CD1c-positive myeloid dendritic cell (primary cell): ENCODE data around the gene SLC25A34.
A peak's percentile ranks its signal among the peaks of the same experiment; 100 is the strongest.

Source experiments
- DNase-seq: peaks from one replicate; pipeline ENCODE4 v3.0.0-alpha.2; 2016; ENCODE audit errors: extremely low spot score

SLC25A34 gene

DNA sequence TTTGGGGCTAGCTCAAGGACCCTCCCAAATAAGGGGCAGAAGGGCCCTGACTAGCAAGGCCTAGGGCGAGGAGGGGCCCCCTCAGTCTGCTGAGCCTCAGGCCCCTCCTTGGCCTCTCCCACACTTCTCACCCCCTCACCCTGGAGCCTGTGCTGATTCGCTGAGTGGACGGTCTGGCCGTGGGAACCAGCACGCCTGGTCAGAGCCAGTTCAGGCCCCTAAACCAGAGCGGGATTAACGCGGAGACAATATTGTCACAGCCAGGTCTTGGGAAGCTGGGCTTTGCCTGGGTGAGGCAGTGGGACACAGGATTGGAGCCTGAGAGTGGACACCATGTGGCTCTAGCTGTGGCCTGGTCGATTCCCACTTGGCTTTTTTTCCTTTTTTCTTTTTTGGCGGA, 17.7 kb downstream of the SLC25A34 start:
- no peak for DNase-seq

- no peak for DNase-seq
Observed at GRCh38 chr1:15755021-15755645, 19.1 kb downstream of the SLC25A34 start.

DNA sequence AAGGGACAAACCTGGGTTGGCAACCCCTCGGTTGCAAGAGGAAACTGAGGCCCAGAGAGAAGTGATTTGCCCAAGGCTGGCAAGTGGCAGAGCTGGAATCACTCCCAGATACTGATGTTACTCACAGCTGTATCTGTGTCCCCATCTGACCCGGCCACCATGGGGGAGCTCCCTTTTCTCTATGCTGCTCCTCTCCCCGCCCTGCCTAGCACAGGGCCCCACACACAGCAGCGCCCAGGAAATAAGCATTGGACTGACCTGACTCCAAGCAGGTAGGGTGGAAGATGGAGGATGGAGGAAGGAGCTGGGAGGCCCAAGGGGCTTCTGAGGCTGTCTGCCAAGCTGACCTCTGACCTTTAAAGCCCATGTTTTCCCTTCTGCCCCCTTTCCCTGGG, 19.6 kb downstream of the SLC25A34 start:
- no peak for DNase-seq

GRCh38 chr1:15756143-15757015, 20.3 kb downstream of the SLC25A34 start:
- DNase-seq: peak; percentile 3

DNA sequence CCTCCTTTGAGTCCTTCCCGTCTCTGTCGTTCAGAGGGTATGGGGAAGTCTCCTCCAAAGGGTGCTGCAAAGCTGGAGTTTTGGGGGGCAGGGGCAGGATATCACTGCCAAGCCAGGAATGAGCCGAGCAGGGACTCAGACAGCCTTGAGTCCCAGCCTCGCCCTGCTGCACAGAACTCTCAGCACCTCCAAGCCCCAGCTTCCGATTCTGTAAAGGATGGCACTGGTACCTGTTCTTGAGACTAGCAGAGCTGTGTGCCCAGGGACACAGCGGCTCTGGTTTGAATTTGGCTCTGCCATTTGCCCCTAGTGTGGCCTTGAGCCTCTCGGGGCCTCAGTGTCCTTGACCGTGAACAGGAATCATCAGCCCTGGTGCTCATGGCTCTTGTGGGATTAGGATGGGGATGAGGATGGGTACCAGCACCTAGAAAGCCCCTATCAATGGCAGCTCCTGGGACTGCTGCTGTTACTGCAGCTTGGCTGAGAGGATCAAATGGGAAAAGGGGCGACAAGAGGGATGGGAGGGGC, 21.0 kb downstream of the SLC25A34 start:
- no peak for DNase-seq

GRCh38 chr1:15757575-15758342, 21.7 kb downstream of the SLC25A34 start:
- DNase-seq: no peak

DNA sequence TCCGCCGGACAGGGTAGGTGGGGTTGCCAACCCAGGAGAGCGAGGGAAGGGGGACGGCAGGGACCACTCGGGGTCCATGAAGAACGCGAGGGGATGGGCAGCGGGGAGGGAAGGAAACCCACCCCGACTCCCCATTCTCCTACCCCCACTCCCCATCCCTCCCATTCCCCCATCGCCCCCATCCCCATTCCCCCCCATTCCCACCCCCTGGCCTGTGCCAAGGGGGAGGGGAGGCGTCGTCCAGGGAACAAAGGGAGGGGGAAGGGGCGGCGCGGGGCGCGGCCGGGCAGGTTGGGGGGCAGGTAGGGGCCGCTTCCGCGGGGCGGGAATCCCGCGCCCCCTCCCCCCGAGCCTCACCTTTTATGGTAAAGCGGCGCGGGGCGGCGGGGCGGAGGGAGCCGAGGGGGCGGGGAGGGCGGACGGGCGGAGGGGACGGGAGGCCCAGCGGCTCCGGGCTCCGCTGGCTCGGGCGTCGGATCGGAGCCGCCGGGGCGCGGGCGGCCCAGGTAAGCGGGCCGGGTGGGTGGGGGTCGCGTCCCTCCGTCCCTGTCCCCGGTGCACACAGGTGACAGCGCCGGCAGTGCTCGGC, 22.4 kb downstream of the SLC25A34 start, which contains the start of gene FBLIM1:
TSS of gene FBLIM1 (plus strand) at position 453 of the 589 bp plus-strand sequence. CDS start 6,189 bp downstream, outside the sequence.
- DNase-seq: no peak

GRCh38 chr1:15758953-15759661, 23.0 kb downstream of the SLC25A34 start:
- DNase-seq: no peak

DNA sequence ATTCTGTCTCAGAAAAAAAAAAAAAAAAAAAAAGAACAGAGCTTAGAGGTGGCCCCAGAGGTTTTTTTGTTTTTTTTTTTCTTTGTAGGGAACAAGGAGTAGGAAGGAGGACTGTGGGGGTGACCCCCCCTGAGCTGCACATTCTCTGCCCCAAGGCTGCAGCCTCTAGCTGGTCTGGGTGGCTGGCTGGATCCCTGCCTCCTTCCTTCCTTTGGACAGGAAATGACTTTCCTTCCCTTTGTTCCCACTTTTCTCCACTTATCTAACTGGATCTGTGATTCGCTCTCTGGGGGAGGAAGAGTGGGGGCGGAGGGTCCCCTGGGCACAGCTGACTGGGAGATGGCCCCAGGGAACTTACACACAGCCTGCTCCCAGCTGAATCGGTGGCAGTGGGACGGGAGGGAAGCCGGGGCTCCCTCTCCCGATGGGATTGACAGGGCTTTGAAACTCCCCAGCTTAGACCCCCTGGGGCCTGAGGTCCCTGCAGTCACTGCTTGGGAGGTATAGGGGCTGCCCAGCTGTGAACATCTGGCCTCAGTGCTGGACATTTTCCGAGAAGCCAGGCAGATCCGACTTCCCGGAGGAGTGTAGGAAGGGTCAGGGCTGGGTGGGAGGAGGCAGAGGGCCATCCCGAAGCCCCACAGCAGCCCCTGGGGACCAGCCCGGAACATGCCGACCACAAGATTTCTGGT, 24.6 kb downstream of the SLC25A34 start:
- no peak for DNase-seq

DNA sequence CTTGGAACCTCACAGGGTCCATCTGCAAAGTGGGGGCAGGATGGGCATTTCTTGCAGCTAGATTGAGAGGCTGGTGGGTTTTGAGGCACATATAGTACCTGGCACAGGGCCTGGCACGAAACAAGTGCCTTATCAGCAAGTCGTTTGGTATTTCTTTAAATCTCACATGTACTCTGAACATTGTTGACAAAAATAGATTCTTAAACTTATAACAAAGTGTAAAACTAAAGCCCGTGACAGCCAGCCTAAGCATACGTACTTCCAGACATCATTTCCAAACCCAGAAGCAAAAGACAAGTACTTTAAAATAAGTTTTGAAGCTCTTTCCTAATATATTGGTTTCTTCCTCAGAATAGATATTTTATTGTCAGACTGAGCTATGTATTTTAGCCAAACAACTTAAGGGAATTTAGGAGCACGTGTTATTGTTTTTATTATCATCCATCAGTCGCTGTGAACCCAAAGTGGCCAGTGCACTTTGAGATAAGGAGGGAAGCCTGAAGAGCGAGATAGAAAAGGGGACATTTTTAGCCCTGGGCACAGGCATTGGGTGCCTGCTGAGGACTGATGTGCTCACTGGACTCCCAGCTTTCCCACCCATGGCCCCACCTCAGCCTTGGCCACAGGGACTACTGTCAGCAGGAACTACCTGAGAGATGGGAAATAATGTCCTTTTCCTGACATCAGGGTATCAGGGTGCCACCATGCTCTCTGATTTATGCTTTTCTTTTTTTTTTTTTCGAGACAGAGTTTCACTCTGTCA, 25.5 kb downstream of the SLC25A34 start:
- no peak for DNase-seq

DNA sequence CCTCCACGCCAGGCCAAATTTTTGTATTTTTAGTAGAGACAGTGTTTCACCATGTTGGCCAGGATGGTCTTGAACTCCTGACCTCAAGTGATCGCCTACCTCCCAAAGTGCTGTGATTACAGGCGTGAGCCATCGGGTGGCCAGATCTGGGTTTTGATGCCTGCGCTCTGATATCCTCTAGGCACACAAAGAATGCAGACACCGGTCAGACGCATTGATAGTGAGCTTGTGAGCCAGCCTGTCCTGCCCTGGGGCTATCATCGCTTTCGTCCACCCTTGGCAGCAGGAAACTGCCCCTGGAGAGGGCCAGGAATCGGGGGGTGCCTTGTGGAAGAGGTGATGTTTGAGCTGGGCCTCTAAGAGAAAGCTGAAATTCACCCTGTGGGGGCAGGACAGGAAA, 26.5 kb downstream of the SLC25A34 start:
- no peak for DNase-seq

DNA sequence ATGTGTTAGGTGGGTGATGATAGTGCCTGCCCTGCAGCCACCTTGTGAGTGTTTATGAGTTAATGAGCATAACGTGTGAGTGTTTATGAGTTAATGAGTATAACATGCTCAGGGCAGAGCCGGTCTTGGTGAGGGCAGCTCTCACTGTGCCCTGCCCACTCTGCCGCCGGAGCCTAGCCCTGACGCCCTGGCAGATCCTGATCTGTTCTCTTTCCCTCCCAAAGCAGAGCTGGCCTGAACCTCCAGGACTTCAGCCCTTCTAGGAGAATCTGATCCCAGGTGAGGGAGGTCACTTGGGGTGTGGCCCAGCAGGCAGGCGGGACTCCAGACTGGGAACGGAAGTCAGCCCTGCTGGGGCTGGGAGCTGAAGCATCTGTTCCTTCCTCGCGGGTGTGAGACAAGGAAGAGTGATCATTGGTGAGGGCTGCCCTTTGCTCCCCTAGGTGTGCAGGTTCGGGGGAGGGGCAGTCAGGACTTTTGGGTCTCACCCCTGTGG, 28.3 kb downstream of the SLC25A34 start:
- no peak for DNase-seq

GRCh38 chr1:15764890-15765289, 28.8 kb downstream of the SLC25A34 start:
- DNase-seq: no peak

DNA sequence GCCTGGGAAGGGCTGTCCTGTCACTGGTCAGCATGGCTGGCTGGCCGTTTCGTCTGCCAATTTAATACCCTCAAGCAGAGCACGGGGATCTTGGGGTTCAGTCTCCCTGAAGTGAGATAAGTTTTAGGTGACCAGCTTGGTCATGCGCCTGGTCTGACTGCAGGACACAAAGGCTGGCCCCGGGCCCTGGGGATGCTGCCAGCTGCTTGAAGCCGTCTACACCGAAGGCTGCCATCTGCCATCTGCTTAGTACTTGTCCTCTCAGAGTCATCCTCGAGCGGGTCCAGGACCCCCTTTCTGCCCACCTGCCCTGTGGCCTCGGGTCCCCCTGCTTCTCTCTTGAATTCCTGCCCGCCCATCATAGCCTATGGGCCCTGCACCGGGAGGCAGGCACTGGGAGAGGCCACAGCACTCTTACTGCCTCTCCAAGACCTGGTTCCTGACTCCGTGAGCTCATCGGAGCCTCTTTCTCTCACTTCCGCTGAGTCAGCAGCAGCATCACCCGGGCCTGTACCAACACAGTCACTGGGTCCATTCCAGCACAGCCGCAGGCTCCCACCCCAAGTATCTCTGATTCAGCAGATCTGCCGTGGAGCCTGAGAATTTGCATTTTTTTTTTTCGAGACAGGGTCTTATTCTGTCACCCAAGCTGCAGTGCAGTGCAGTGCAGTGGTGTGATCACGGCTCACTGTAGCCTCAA, 29.6 kb downstream of the SLC25A34 start:
- no peak for DNase-seq

DNA sequence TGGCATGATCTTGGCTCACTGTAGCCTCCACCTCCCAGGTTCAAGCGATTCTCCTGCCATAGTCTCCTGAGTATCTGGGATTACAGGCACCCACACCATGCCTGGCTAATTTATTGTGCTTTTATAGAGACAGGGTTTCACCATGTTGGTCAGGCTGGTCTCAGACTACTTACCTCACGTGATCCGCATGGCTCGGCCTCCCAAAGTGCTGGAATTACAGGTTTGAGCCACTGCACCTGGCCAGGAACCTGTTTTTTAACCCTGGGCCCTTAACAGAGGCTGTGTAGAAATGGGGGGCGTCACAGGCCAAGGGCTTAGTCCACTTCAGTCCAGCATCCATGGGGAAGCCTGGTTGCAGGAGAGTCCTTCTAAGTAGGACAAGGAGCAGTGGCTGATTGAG, 31.9 kb downstream of the SLC25A34 start:
- no peak for DNase-seq

- DNase-seq: no peak
Observed at GRCh38 chr1:15768388-15768787, 32.3 kb downstream of the SLC25A34 start.

DNA sequence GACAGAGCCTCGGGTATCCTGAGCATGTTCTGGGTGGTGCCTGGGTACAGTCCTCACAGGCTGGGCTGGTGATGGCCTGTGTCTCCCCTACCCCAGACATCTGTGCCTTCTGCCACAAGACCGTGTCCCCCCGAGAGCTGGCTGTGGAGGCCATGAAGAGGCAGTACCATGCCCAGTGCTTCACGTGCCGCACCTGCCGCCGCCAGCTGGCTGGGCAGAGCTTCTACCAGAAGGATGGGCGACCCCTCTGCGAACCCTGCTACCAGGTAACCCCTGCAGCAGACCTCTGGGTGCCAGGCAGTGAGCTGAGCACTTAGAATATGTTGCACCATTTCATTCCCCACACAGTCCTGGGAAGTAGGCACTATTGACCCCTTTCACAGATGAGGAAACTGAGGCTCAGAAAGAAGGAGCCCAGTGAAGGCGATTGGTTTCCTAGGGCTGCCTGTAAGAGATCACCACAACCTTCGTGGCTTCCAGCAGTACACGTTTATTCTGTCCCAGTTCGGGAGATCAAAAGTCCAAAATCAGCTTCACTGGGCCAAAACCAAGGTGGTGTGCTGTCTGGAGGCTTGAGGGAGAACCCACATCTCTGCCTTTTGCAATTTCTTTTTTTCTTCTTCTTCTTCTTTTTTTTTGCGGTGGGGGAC, 34.4 kb downstream of the SLC25A34 start:
- DNase-seq: no peak

- no peak for DNase-seq
Observed at GRCh38 chr1:15771836-15772515, 35.9 kb downstream of the SLC25A34 start.
